Heart left ventricle (tissue), 13 donors: ENCODE data around the gene SHOC1.

Experiments
- CTCF ChIP-seq, 12 donors: fragments of 200-600 bp; sonication (generic) in 4 of 12; IDR thresholded peaks; one replicate each; pipeline versions ENCODE4 v1.5.0 to v1.8.0; 2018 to 2022; ENCODE audit warnings: antibody characterized with exemption in 12 of 12, mild to moderate bottlenecking in 5 of 12
- POLR2A ChIP-seq, 2 donors: fragments of 450-650 bp; IDR thresholded peaks; one replicate each; pipeline ENCODE4 v1.6.1; 2017; ENCODE audit warnings: antibody characterized with exemption in 2 of 2, mild to moderate bottlenecking in 2 of 2, moderate library complexity in 2 of 2
- donor health status: ischemic (EF 13 %, LVEDD 7.1; RV severe dilation, severe dysfunction).
- donor health status: DM: no; HTN: yes; CAD: no.
- donor health status: DM: no; HTN: no; CAD: no.
- donor health status: ischemic (EF 25% LVEDD 6.9; RV normal size, moderate dysfunction).
- donor health status: ischemic (EF 25% LVEDD 5.7; RV mildly dilated, moderate dysfunction).
- donor health status: ischemic (EF 35%, LVEDD 5.7; RV mildly dilated, moderate dysfunction).
- donor health status: nonischemic (EF 11% LVEDD 7.7; RV severe dilation, severe dysfunction).
- donor health status: DM: yes; HTN: yes; CAD: no.
- donor health status: PGD.
- donor health status: ischemic (EF 29% LVEDD 5.4; RV normal size, mild dysfunction).
- donor health status: nonischemic (EF 23%, LVEDD 6.1; RV moderate dilation, normal function).

- no peak for TF ChIP-seq CTCF (IDR thresholded peaks at IDR 0.05)
- TF ChIP-seq POLR2A (IDR thresholded peaks at IDR 0.05): no peak
These were observed 16.2 kb upstream of the SHOC1 start for GRCh38 chr9:111810908-111811307.
